ENCODE data around the gene LARP4B.

The LARP4B gene

GRCh38 chr10:931326-932318, at the start of gene LARP4B:
Gene LARP4B (minus strand): TSS chr10:931705. CDS start chr10:885721, 45,984 bp downstream.
- peak; percentile 99 for DNase-seq

DNA sequence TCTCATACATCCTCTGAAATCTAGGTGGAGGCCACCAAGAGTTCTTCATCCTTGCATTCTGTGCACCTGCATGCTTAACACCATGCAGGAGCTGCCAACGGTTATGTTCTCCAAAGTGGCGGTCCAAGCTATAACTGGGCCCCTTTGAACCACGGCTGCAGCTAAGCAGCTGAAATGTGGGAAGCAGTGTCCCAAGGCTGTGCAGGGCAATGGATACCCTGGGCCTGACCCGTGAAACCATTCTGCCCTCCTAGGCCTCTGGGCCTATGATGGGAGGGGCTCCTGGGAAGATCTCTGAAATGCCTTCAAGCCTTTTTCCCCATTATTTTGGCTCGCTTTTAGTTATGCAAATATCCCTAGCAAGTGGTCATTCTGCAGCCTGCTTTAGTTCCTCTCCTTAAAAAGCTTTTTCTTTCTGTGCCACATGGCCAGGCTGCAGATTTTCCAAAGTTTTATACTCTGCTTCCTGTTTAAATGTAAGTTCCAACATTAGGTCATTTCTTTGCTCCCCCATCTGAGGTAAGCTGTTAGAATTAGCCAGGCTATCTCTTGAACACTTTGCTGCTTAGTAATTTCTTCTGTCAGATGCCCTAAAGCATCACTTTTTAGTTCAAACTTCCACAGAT, 49.1 kb upstream of the LARP4B start:
- DNase-seq, result no peak

DNA sequence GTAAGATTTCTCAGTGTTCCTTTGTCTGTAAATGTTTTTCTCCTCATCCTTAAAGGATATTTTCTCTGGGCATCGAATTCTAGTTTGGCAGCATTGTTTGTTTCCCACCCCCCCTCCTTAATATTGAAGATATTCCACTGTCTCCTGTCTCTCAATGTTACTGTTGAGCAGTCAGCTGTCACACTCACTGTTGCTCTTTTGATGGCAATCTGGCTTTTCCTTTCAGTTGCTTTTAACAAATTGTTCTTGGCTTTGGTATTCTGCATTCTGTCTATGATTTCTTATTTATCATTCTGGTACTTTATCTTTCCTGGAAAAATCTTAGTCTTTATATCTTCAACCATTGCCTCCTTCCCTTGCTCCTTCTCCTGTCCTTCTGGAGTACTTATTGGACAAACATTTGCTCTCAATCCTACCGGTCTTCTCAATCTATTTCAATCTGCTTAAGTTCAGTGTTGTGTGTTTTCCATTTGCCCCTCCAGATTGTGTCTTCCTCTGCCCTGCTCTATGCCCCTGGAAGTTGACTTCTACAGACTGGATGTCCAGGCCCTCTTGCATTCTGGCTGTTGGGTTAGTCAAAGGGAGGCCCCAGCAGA, 47.4 kb upstream of the LARP4B start:
- DNase-seq, result no peak

GRCh38 chr10:976316-976715, 44.8 kb upstream of the LARP4B start:
- no peak for DNase-seq

- no peak for DNase-seq
Measured at GRCh38 chr10:974785-975074, 43.2 kb upstream of the LARP4B start.

- no peak for DNase-seq
Measured at GRCh38 chr10:974038-974784, 42.7 kb upstream of the LARP4B start.

GRCh38 chr10:972763-973162, 41.3 kb upstream of the LARP4B start:
- DNase-seq, result no peak

DNA sequence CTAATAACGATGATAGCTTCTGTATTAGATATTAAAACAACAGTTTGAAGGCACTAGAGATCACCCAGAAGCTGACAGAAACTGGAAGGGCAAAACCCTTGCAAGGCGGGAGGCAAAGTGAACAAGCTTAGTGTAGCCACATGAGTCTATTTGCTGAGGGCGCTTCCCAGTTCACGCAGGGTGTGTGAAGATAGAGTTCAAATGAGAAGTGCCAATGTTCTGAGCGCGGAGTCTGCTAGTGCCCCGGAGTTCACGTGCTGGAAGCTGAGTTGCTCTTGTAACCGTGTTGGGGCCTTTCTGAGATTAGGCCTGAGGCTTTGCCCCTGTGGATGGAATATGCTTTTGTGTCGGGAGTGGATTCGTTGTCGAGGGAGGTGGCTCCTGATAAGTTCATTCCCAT, 40.1 kb upstream of the LARP4B start:
- DNase-seq, result no peak

GRCh38 chr10:971150-971542, 39.6 kb upstream of the LARP4B start:
- no peak for DNase-seq

DNA sequence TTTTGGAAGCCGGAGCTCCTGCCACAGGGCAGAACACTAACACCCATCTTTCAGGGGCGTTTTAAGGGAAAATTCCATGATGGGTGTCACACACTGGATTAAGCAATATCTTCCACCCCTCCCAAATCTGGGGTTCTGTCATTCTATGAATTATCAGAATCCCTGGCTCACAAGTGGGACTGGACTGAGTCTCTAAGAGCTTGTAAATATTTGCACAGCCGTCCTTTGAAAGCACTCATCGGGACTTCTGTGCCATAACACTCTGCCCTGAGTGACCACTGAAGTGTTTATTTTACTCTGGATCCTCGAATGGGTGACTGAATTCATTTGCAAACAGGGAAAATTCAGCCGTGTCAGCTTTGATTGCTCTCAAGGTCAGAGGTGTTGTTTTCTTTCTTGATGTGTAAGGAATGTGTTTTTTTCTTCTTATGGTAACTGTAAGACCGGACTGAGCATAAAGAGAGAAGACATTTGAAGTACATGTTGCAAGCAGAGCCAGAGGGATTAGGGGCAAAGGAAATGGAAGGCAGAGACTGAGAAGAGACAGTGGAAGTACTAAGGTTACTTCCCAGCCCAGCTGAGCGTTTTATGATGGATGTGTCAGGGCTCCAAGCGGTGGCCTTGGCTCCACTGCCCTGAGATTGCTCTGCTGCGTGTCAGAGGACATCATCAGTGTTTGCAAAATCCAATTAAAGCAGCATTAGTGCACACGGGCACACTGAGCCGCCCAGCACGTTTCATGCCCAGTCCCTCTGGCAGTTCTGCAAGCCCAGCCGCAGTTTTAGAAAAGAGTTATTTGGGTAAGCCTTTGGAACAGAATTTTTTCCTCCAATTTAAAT, 39.0 kb upstream of the LARP4B start:
- DNase-seq, result no peak

- no peak for DNase-seq
Measured at GRCh38 chr10:969473-970150, 38.1 kb upstream of the LARP4B start.

DNA sequence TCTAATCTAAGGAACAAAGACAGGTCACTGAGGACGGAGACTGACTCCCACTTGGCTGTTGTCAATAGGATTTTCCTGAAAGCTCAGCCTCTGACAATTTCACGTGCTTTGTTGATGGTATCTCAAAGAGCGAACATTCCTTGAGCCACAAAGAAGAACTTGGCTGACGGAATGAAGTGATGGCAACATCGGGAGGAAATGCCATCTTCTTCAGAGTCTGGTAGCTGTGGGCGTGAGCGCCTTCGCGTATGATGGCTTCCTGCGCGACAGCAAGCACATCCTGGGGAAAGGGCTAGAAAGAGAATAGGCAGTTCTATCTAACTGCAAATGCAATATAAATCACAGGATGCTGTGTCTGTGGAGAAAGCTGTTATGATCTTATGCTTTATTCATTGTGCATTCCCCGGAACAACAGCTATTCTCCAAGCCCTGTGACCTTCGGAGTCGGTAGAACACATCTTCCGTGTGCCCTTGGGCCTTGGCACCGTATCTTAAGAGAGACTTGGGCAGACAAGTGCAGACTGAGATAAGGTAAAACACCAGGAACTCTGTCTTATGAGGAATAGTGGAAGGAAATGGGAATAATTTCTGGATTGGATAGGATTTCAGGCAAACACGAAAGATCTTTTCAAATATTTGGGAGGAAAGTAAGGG, 37.2 kb upstream of the LARP4B start:
- no peak for DNase-seq

- no peak for DNase-seq
Measured at GRCh38 chr10:966466-967235, 35.1 kb upstream of the LARP4B start.

DNA sequence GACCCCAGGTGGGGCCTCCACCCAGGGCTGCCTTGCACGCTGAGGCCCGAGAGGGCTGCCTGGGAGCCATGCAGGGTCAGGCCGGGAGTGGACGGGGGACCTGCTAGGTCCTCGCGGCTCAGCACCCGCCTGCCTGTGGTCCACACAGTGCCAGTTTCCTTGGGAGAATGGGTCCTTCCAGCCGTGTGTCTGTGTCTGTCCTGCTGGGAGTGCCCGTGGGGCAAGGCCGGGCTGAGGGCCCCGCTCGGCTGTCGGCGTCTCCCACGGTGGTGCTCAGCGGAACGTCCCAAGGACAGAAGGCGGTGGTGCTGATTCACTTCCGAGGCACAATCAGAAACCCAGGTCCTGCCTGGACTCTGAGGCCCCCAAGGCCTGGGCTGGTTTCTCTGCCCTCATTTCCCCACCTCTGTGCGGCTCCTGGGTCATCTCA, 33.5 kb upstream of the LARP4B start:
- DNase-seq, result no peak

DNA sequence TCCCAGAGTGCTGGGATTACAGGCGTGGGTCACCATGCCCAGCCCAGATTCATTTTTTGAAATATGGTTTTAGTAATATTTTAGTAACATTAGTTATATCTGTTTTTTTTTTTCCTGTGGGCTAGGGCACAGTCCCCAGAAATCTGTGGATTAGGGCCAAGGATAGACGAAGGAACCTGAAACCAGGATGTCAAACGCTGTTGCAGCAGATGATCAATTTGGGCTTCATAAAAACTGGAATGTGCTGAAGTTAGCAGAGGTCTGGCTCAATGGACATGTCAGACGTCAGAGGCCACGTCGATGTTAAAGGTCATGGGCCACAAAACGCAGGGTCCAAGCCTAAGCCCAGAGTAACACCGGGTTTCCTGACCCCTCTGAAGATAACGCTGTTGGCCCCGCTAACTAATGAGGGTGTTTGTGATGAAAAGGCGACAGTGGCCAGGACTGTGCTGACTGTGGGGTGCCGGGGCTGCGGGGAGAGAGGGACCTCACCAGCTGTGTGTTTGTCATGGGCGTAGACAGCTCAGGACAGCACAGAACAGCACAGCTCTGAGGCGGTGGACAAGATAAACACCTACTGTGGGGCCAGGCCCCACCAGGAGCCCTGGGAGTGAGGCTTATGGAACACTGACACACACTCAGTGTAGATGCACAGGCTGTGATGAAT, 32.9 kb upstream of the LARP4B start:
- no peak for DNase-seq

GRCh38 chr10:963655-964054, 32.1 kb upstream of the LARP4B start:
- DNase-seq, result no peak

GRCh38 chr10:963186-963585, 31.7 kb upstream of the LARP4B start:
- DNase-seq, result no peak

DNA sequence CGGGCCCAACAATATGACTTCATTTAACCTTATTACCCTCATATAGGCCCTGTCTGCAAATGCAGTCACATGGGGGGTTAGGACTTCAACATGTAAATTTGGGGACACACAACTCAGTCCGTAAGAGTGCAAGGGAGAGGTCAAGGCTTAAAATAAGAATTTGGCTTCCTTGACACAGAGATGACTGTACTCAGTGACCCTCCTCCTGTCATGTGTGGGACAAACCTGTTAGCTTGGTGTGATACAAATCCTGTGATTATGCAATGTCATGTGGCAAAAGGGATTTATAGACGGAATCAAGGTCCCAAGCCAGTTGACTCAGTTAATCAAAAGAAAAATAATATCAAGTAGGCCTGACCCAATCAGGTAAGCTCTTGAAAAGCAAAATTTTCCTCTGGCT, 30.8 kb upstream of the LARP4B start:
- no peak for DNase-seq

GRCh38 chr10:958856-959255, 27.4 kb upstream of the LARP4B start:
- DNase-seq, result no peak

- DNase-seq, result no peak
Measured at GRCh38 chr10:958106-958505, 26.6 kb upstream of the LARP4B start.
